ENCODE results near the gene ZNF660.
"Not testable (repeated sequence)": the region's sequence is repeated elsewhere in the genome, so short reads cannot be mapped to it uniquely, and the experiment has no call there.

Gene ZNF660

DNA sequence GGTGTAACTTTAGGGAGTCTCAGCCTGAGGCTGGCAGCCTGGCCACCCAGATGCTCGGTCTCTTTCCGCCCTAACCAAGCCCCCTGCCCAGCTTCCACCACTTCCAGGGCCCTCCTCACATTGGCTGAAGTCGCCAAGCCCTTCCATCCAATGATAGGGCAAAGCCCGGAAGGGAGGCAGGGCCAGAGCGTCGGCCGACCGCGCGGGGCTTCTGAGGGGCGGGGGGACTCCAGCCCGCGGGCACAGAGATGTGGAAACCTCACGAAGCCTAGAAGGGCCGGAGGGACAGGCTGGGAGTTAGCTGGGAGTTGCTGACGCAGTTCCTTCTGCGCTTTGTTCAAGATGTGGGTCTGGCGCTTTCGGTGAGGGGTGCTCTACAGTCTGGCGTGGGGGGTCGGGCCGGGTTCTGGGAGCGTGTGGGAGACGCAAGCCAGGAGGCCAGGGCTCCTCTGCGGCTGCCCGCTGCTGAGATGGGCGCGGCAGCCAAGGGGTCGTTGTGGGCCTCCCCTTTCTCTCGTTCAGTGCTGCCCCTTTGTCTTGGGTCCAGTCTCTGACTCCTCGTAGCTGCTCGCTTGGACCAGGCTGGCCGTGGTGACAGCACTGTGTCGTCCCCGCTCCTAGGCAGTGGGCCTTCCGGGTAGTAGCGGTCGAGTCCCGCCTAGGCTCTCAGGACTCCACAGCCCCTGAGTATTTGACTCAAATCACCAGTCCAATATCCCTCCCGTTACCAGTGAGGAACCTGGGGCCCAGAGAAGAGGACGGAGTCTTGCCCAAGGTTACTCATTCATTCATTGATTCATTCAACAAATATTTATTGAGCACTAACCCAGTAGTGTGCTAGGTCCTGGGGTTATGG lies at the start of gene ZNF660:
Gene ZNF660, plus strand, starts transcription at position 319 of the 856 bp plus-strand sequence. CDS start 9,230 bp downstream, outside the sequence.
- DNase-seq: no peak

DNA sequence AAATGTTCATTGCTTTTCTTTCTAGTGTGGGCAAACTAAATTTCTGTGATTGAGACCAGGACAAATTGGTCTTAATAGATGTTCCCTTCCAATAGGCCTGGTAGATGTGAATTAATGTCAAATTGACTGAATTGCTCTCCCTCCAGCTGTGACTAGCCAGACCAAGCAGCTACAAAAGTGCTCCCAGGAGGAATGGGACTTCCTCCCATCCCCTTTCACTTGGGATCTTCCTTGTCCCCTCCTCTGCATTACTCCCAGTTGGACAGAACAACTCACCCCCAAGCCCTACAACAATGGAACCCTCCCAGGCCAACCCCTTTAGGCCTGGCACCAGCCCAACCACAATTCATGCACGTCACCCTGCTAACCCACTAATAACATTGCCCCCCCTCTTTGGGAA lies 49.4 kb upstream of the ZNF660 start:
- no peak for DNase-seq

DNA sequence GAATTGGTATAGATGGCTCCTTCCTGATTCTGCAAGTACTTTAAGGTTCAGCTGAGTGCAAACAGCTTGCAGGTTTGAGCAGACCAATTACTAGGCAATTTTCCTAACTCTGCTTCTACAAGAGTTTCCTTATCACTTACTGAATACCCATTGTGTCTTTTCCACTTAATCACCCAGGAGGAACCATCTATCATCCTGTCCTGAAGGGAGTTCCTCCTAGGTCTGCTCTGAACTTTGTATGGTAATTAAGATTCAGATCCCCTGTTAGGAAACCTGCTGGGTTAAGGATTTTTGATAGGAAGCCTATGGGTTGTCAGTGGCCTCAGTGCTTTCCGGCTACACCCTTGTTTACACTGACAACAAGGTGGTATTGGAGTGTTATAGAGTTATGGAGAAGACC lies 40.0 kb upstream of the ZNF660 start:
- not testable (repeated sequence) for DNase-seq

DNA sequence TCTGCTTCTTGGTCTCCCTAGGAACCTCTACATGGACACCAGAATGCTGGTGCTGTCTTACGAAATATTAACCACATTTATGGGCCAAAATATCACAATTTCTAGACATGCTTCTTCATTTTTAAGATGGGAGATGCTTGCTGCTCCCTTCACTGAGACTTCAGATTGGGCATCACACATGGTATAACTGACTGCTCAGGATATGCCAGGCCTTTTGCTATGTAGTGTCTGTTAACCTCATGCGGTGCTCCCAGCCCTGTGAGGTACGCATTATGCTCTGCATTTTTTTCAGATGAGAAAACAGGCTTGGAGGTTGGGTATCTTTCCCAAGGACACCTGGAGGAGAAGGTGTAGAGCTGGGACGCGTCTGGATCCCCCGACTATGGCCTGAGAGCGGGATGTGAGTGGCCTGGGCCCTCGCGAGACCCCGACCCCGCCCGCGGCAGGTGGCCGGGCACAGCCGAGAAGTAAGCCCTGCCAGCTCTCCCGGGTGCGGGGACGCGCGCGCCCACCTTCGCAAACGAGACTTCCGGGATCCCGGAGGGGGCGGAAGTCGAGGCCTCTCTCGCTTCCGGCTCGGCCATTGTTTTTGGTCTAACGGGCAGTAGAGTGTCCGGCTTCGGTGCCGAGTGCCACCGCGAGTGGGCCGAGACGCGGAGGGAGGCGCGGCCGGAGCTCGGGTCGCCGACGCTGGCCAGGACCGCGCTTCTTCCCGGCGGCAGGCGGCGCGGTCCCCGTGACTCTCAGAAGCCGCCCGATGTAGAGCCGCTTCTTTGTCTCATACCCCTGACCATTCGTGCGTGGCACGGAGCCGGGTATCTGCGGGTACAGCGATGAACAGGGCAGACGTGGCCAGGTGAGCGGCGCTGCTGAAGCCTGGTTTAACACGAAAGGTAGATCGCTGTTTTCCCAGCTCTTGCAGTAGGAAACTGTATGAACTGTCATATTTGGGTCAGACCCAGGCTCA lies 29.9 kb upstream of the ZNF660 start, which contains the start of gene ZKSCAN7:
Gene ZKSCAN7, plus strand, starts transcription at position 568 of the 967 bp plus-strand sequence. CDS start 1,855 bp downstream, outside the sequence.
- peak; percentile 66 for DNase-seq

DNA sequence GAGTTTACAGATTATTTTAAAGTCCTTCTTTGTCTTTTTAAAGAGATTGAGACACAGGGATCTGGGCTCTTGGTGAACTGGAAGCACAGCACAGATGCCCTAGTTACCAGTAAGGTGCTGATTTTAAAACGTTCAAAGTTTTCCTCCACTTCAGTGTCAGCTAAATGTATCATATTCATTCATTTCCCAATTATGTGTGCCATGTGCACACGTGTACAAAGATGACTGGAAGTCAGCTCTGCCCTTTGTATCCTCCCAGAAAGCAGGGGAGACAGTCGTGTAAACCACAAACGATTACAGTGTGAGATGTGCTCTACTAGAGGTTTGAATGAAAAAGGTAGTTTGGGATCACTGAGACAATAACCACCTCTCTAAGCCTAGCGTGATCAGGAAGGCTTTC lies 29.0 kb upstream of the ZNF660 start:
- DNase-seq: no peak

DNA sequence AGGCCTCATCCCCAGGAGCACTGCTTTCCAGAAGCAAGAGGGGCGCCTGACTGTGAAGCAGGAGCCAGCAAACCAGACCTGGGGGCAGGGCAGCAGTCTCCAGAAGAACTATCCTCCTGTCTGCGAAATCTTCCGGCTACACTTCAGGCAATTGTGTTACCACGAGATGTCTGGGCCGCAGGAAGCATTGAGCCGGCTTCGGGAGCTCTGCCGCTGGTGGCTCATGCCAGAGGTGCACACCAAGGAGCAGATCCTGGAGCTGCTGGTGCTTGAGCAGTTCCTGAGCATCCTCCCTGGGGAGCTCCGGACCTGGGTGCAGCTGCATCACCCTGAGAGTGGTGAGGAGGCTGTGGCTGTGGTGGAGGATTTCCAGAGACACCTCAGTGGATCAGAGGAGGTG lies 27.7 kb upstream of the ZNF660 start:
- no peak for DNase-seq

DNA sequence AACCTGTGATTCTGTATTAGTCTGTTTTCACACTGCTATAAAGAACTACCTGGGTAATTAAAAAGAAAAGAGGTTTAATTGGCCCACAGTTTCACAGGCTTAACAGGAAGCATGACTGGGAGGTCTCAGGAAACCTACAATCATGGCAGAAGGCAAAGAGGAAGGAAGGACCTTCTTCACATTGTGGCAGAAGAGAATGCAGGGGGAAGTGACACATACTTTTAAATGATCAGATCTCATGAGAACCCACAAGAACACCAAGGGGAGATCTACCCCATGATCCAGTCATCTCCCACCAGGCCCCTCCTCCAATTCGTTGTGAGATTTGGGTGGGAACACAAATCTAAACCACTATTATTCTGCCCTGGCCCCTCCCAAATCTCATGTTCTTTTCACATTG lies 23.7 kb upstream of the ZNF660 start:
- DNase-seq: no peak

DNA sequence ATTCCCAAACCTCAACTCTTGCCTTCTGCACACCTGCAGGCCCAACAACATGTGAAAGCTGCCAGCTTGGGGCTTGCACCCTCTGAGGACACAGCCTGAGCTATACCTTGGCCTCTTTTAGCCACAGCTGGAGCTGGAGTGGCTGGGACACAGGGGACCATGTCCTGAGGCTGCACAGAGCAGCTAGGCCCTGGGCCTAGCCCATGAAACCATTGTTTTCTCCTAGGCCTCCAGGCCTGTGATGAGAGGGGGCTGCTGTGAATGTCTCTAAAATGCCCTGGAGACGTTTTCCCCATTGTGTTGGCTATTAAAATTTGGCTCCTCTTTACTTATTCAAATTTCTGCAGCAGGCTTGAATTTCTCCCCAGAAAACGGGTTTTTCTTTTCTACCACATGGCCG lies 22.6 kb upstream of the ZNF660 start:
- DNase-seq: no peak

DNA sequence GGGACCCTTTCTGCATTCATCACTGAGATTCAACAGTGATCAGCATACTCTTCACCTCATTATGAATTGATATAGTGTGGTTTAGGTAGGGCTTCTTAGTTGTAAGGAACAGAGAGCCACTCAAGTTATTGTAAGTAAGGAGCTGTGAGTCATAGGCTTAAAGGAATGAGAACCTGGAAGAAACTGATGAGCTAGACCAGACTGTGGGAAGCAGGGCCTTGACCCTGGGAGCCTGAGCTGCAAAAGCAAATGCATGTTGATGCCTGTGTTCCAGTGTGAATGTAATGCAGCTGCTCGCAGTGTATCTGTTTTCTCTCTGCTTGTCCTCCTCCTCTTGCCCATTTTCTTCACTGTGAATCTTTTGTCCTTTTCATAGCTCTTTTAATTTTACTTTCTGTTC lies 16.2 kb upstream of the ZNF660 start:
- no peak for DNase-seq

DNA sequence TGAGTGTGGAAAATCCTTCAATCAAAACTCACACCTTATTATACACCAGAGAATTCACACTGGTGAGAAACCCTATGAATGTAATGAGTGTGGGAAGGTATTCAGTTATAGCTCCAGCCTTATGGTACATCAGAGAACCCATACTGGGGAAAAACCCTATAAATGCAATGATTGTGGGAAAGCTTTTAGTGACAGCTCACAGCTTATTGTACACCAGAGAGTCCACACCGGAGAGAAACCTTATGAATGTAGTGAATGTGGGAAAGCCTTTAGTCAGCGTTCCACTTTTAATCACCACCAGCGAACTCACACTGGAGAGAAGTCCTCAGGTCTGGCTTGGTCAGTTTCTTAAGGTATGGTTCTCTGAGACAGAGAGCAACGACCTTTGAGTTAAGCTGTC lies 13.7 kb upstream of the ZNF660 start:
- DNase-seq: no peak

DNA sequence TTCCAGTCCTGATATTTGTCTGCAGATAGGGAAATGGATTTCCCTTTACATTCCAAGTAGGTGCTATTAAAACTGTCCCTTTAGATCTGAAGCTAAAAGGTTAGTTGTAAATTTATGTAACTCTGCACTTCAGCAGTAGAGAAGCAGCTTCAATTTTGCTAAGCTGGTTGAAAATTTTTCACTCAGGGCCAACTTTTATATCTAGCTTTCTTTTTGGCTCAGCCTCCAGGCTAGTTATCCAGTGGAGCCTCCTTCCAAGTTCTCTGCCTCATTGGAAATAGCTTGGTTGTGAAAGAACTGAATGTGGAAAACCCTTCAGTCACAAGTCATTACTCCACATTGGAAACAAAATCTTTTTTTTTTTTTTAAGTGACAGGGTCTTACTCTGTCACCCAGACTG lies 8.2 kb upstream of the ZNF660 start:
- DNase-seq: no peak

DNA sequence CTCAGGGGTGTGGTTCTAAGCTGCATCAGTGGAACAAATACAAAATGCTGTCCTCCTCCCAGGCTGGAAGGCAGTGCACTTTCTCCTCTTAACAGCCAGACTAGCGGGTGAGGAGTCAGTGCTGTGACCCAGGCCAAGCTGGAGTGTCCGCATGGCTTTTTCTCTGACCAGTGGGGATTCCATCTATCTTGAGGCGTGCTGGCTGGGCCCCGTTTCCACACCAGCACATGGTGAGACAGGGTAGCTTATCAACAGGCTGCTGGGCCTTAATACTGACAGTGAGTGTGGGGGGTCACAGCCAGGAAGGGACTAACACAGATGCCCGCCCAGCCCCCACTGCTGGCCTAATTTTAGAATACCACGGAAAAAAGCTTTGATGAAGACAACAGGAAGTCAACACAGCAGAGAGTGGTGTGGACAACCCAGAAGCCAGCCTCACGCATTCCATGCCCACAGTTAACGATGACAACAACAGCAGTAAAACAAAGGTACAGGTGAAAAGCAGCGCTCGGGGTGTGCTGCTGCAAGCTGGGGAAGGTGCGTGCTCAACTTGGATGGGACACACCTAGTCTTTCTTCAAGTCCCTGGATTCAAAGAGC lies 7.3 kb upstream of the ZNF660 start:
- DNase-seq: not testable (repeated sequence)

DNA sequence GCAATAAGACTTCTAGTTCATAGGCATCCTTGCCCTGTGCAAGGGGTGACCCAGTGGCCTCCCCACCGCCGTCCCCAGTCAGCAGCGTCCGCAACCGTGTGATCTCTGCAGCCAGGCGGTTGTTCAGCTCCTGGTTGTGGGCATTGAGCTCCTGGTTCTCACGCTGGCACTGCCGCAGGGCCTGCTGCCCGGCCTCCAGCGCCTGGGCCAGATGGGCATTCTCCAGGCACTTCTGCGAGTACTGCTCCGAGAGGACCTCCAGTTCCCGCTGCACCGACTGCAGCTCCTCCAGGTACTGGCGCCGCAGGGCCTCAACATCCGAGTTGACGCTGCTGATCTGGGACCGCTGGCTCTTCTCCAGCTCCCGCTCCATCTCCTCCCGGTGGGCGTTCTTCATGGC lies 6.4 kb upstream of the ZNF660 start:
- DNase-seq: not testable (repeated sequence)

DNA sequence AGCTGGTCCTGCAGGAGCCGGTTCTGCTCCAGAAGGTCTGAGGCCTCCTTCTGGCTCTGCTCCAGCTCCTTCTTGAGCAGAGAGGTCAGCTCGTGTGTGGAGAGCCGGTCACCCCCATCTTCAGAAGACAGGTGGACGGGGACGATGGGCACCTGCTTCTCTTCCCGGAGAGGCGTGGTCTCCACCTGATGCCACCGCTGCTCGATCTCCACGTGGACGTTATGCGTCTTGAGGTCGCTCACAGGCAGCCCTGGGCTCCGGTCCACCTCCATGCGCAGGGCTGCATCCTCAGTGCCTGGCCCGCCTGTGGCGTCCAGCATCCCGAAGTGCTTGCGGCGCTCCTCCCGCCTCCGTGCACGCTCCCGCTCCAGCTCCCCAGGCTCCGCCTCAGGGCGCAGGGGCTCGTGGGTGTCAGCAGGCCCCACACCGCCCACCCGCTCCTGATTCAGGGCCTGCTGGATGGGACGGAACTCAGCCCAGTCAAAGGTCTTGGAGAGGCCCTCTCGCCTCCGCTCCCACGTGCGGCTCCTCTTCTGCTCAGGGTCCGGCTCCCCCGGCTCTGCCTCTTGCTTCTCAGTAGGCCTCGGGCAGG lies 5.7 kb upstream of the ZNF660 start:
- DNase-seq: not testable (repeated sequence)

DNA sequence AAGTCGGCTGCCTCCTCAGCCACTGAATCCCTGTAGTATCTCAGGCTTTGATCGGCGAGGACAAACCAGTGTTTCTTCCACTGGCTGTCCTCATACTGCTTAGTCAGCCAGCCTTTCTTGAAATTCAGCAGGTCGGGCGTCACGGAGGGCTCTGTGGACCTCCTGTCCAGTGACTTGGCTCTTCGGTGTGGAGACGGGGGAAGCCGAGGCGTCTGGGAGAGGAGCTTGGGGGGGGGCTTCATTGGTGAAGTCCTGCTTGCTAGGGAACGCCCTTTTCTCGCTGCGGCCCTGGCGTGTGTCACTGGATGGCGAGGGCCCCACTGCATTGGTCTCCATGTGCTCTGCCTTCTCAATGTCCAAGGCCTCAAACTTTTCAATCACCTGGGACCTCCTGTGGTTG lies 5.0 kb upstream of the ZNF660 start:
- not testable (repeated sequence) for DNase-seq

DNA sequence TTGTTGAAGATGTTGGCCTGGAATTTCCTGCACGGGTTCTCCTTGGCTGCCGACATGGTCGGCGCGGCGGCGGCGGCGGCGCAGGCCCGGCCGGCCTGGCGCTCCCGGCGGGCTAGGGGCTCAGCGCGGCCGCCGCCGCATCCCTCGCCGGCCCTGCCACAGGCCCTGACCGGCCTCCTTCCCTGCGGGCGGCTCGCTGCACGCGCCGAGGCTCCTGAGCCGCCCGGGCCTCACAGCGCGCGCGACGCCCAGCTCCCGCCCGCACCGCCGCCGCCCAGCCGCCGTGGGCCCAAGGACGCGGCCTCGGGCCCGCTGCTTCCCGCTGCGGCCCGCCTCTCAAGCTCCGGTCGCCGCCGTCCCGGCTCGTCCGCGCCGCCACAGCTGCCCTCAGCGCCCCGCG lies 3.8 kb upstream of the ZNF660 start:
- DNase-seq: not testable (repeated sequence)

DNA sequence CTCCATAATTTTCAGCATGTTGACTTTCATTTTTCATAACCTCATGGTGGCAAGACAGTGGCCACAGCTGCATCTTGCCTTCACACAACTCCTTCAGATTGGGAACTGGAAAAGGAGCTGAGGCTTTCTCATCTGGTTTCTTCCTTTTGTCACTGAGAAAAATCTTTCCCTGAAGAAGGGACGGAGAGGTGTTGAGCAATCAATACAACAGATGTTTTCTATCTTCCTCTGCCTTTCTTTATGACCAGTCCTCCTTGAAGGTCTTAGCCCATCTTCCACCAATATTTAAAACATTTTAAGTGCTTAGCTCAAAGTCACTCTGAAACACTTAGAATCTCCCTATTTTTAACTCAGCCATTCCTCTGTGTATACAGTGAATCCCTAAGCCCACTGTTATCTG lies 11.9 kb downstream of the ZNF660 start:
- DNase-seq: no peak

DNA sequence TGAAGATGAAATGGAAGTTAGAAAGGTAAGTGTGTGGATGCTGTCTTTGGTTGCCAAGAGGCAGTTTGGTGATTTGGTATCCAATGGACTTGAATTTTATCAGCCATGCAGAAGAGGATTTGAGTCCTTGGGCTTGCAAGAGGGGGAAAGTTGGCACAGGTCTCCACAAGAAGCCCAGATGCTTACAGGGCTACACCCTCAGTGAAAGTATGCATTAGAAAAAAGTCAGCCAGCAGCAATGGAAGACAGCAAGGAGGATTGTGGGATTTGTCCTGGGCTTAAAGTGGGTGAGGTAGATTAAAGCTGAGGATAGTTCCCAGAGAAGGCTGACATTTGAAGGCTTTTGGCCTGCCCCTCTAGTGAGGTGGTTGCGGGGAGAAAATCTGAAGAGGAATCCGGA lies 17.0 kb downstream of the ZNF660 start:
- no peak for DNase-seq

DNA sequence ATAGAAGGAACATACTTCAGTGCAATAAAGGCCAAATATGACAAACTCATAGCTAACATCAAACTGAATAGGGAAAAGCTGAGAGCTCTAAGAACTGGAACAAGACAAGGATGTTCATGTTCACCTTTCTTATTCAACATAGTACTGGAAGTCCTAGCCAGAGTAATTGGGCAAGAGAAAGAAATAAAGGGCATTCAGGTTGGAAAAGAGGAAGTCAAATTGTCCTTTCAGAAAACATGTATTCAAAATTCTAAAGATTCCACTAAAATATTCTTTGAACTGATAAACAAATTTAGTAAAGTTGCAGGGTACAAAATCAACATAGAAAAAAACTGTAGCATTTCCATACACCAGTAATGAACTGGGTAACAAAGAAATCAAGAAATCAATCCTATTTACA lies 27.9 kb downstream of the ZNF660 start:
- DNase-seq: no peak

DNA sequence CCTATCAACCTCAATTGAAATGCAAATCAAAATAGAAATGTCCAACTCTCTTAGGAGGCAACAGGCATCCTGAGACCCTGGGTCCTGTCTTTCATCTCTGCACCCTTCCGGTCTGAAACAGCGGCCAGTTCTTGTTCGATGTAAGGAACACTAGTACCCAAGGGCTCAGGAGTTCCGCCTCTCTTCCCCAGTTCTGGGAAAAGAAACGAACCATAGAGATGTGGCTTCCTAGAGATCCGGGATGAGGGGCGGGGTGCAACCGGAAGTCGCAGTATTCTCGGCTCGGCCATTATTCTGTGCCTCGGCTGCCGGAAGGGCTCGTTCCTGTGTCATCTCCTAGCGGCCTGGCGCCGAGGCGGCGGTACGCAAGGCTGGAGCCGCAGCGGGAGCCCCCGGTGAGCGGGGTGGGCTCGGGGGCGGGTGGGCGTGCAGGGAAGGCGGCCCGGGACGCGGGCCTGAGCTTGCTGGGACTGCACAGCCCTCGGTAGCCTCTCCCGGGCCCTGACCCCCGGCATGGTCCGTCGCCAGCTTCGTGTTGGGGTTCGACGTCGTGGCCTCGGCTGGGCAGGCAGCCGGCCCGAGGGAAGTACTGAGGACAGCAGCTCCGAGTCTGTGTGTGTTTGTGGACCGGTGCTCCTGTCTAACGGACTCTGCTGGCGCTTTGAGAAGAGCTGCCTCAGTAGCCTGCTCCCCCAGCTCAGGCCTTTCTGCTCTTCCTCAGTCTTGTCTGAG lies 40.2 kb downstream of the ZNF660 start, which contains the start of gene ZNF197:
Gene ZNF197, plus strand, starts transcription at position 288 of the 732 bp plus-strand sequence. CDS start 4,119 bp downstream, outside the sequence.
- DNase-seq: peak; percentile 51

DNA sequence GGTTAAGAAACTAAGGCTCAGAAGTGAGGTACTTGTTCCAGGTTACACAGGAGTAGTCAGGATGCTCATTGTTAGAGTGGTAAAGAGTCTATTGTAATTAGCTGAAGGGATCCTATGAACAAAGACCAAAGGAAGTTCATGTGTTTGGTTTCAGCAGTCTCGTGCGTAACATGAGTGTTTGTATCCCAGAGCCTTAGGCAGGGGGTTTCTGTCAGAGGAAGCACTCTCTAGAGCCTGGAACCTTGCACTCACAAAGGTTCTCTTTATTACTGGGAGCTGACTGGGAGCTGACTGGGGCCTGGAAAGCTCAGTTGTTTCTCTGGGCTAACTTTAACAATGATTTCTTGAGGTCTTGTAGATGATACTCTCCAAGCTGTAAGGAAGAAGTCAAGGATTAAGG lies 44.0 kb downstream of the ZNF660 start:
- DNase-seq: no peak

DNA sequence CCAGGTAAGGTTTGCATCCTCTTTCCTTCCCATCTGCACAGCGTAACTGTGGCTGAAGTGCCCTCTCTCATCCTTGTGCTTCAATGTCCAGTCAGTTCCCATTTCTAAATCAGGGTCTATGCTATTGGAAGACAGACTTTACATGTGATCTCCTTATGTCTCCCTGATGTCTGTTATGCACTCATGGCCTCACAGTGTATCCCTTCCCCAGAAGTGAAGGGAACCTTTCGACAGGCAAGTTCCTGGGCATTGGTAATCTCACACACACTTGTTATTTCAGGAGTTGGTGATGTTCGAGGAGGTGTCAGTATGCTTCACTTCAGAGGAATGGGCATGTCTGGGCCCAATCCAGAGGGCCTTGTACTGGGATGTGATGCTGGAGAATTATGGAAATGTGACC lies 47.4 kb downstream of the ZNF660 start:
- no peak for DNase-seq
